GM12891 (cell line): ENCODE data around the gene GOLT1B.

Source experiments
- POLR2A ChIP-seq: IDR thresholded peaks from 2 replicates; pipeline ENCODE4 v1.6.1; 2011; ENCODE audit warnings: low read depth, low read length, control low read depth
- POLR2AphosphoS5 ChIP-seq: IDR thresholded peaks from 2 replicates; pipeline ENCODE4 v1.6.1; 2011; ENCODE audit warnings: low read depth, low read length, control low read depth

DNA sequence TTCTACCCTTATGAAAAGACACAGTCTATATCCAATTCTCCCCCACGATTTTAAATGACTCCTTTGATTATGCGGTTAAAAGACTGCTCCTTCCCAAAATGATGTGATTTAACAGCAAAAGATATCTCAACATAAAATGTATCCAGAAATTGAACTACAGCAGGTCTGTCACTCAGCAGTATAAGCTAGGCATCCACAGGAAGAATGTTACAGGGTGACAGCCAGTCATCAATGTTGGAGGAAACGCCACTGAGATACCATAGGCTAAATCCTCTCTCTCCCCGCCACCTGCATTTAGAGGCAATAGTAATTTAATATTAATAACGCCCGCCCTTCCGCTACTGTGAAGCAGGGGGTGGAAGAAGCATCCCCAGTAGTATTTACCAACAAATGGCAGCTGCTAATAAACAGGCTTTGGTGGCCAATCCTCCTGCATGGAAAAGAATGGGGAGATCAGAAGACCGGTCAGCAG lies 767 bp upstream of the GOLT1B start:
- TF ChIP-seq POLR2A (no peak), POLR2AphosphoS5 (no peak)
